GM12878 (cell line): ENCODE data around the gene STXBP5. TPM values are rescaled to one million over a fixed set of nuclear protein-coding genes. Genes with fewer than 3 reads are reported as not detected.

ENCODE experiments used
- ATAC-seq: fragments of 200-7000 bp; cut with Tn5 transposase; 3 replicates; pipeline ENCODE4 v1.9.1; 2020; ENCODE audit warnings: mild to moderate bottlenecking, moderate library complexity
- BruUV-seq: library from RNA; stranded (reverse); fragments of 400-500 nt; replicated peaks from 2 replicates; lab custom pipeline; 2021; lab: Mats Ljungman, UMichigan
- CTCF ChIA-PET: fragments of 300-600 bp; sonication (Branson Sonifier 250); formaldehyde crosslinking; extraction: SDS; loops from one replicate; lab custom pipeline; 2021; ENCODE audit warnings: inconsistent platforms; lab: Yijun Ruan, JAX
- POLR2A ChIA-PET: fragments of 350-600 bp; formaldehyde crosslinking; extraction: SDS; loops from one replicate; lab custom pipeline; 2021; ENCODE audit warnings: inconsistent platforms; lab: Charles Lee
- RAD21 ChIA-PET: fragments of 300-600 bp; sonication (Branson Sonifier 250); formaldehyde crosslinking; loops from one replicate; lab custom pipeline; 2023; ENCODE audit warnings: antibody characterized with exemption; ENCODE audit not compliant: unreplicated experiment; lab: Charles Lee
- SMC1A ChIA-PET: fragments of 300-600 bp; sonication (Branson Sonifier 250); formaldehyde crosslinking; loops from one replicate; lab custom pipeline; 2023; ENCODE audit not compliant: unreplicated experiment, uncharacterized antibody; lab: Charles Lee
- DNase-seq: peaks from one replicate; pipeline ENCODE4 v3.0.0-alpha.2; 2011; ENCODE audit warnings: low read depth, low spot score
- FAIRE-seq: peaks from 3 replicates; lab custom pipeline; 2011; peaks lifted over from hg19 to GRCh38; lab: Jason Lieb, UNC
- H2AFZ ChIP-seq: 2 replicates; pipeline ENCODE4 v1.6.0; 2011; ENCODE audit warnings: low read depth, low read length, control low read depth; ENCODE audit not compliant: control insufficient read depth
- H3K27ac ChIP-seq: 2 replicates; pipeline ENCODE4 v1.5.1; 2011; ENCODE audit warnings: control low read depth; ENCODE audit not compliant: control insufficient read depth, insufficient read depth
- H3K27me3 ChIP-seq, 2 experiments: replicated peaks in 1 of 2; 2 replicates each; pipeline versions ENCODE4 v1.6.0 to v1.6.1; 2011; ENCODE audit warnings: low read length in 1 of 2; ENCODE audit not compliant: control insufficient read depth in 2 of 2, insufficient read depth in 2 of 2
- H3K36me3 ChIP-seq, 2 experiments: 2 replicates each; pipeline ENCODE4 v1.5.1; 2011; ENCODE audit warnings: low read length in 1 of 2; ENCODE audit not compliant: control insufficient read depth in 2 of 2, insufficient read depth in 2 of 2
- H3K4me1 ChIP-seq: 2 replicates; pipeline ENCODE4 v1.6.1; 2011; ENCODE audit warnings: mild to moderate bottlenecking, low read length, moderate library complexity, mixed read lengths; ENCODE audit not compliant: control insufficient read depth, insufficient read depth
- H3K4me2 ChIP-seq: 2 replicates; pipeline ENCODE4 v1.6.0; 2011; ENCODE audit warnings: control low read depth; ENCODE audit not compliant: control insufficient read depth, insufficient read depth
- H3K4me3 ChIP-seq: fragments of 200-600 bp; sonication (generic); 2 replicates; pipeline ENCODE4 v1.5.1; 2016
- H3K79me2 ChIP-seq: 2 replicates; pipeline ENCODE4 v1.6.0; 2011; ENCODE audit warnings: low read length; ENCODE audit not compliant: control insufficient read depth, insufficient read depth
- H3K9ac ChIP-seq: 2 replicates; pipeline ENCODE4 v1.8.0; 2011; ENCODE audit warnings: low read length, control low read depth, mixed read lengths; ENCODE audit not compliant: control insufficient read depth, insufficient read depth
- H3K9me3 ChIP-seq: replicated peaks from 3 replicates; pipeline ENCODE4 v1.5.1; 2011; ENCODE audit warnings: mild to moderate bottlenecking, low read length; ENCODE audit not compliant: control insufficient read depth, insufficient read depth
- H4K20me1 ChIP-seq: 2 replicates; pipeline ENCODE4 v1.6.0; 2011; ENCODE audit not compliant: control insufficient read depth, insufficient read depth
- BRCA1 ChIP-seq: IDR thresholded peaks from 2 replicates; pipeline ENCODE4 v1.6.1; 2011; ENCODE audit warnings: low read depth, low read length, improper control_type of control experiment
- KLF5 ChIP-seq: fragments of 450-650 bp; IDR thresholded peaks from 2 replicates; pipeline ENCODE4 v1.6.1; 2014; ENCODE audit warnings: mild to moderate bottlenecking; ENCODE audit not compliant: partially characterized antibody
- WGBS: methylation state at CpG from one replicate; pipeline ENCODE4 v1.1.6; 2016; ENCODE audit warnings: low lambda C conversion rate; ENCODE audit not compliant: insufficient replicate concordance, insufficient coverage; ENCODE audit errors: missing lambda C conversion rate; 5-methylcytosine and 5-hydroxymethylcytosine counted together
- in situ Hi-C: fragments of 300-500 bp; cut with MboI; formaldehyde crosslinking; loops from 9 replicates; pipeline ENCODE4 v1.14.3; 2018; ENCODE audit warnings: mixed read lengths
- intact Hi-C: fragments of 100-400 bp; cut with micrococcal nuclease; formaldehyde crosslinking; loops from one replicate; pipeline ENCODE4 v1.14.2; 2022; ENCODE audit not compliant: unreplicated experiment
- polyA plus RNA-seq, 11 experiments: library from polyadenylated mRNA; depleted of rRNA in 4 of 11; unstranded in 6 of 11; stranded (reverse) in 5 of 11; fragments of >200 nt; fragmentation: Nextera tagmentation in 4 of 11; fragmentation: Illumina TruSeq in 1 of 11; extraction: Ambion mirVana in 4 of 11; extraction: Trizol in 1 of 11; gene quantifications; 1 replicate in 1 of 11; 2 replicates in 10 of 11; pipeline versions ENCODE4 v1.2.1 to v1.2.3, GENCODE V29; 2011 to 2016; ENCODE audit warnings: inconsistent platforms in 2 of 11, missing spikeins in 2 of 11, low read depth in 1 of 11
- total RNA-seq, 4 experiments: library from RNA; depleted of rRNA in 3 of 4; stranded (reverse); fragments of >200 nt in 3 of 4; fragmentation: Illumina TruSeq in 1 of 4; extraction: Trizol in 1 of 4; gene quantifications; 2 replicates each; pipeline versions ENCODE4 v1.2.1 to v1.2.3, GENCODE V29; 2013 to 2021
- TF ChIP-seq, protein P1 (sequence below): fragments of 450-650 bp; IDR thresholded peaks from 2 replicates; pipeline ENCODE4 v1.6.1; 2017; ENCODE audit warnings: mild to moderate bottlenecking, moderate library complexity

STXBP5 gene
- total and polyA plus RNA-seq, 10 of the 15 experiments (the other 5 are each of a cell fraction or from before 2014, with no cell fraction given): 1.4 to 13.2 (median 8.4) TPM

DNA sequence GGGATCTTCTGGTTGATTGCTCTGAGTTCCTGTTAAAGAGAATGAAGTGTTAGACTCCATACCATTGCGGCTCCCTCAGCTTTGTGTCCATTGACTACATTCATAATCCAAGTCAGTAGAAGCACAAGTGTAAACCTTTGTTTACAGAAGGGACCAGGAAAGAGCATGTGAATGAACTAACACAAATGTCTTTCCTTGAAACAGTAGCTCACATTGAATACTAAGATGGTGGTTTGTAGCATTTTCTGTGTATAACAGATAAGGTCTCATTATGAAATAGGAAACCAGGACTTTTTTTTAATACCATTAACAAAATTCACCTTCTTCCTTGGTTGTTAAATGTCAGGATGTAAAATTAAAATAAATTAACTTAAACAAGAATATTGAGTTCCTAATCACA lies 8.4 kb downstream of the STXBP5 start:
- no peaks in the 10 kb centered on the region for H3K27me3 ChIP-seq
- H3K9me3 ChIP-seq: no peaks in the 10 kb centered on the region
- H4K20me1 ChIP-seq: no peaks in the 10 kb centered on the region
- SMC1A ChIA-PET: no interaction called here
- ATAC-seq (no peak), DNase-seq (no peak), FAIRE-seq (no peak)
- H3K4me3 ChIP-seq: no peak overlapping the region
- POLR2A ChIA-PET: no interaction called here
- no peaks in the 10 kb centered on the region for H3K36me3 ChIP-seq
- no peak overlapping the region for H3K4me2 ChIP-seq
- H3K4me1 ChIP-seq: no peaks in the 10 kb centered on the region
- H3K9ac ChIP-seq: no peak overlapping the region
- no TSS peak for BruUV-seq
- 100% methylated on average over 1 of the region's 1 CpG for WGBS
- intact Hi-C loops: no loop called here
- no peak overlapping the region for H2AFZ ChIP-seq
- no peaks in the 10 kb centered on the region for H3K79me2 ChIP-seq
- in situ Hi-C loops: no loop called here
- no peak overlapping the region for H3K27ac ChIP-seq
- TF ChIP-seq, protein P1, sequence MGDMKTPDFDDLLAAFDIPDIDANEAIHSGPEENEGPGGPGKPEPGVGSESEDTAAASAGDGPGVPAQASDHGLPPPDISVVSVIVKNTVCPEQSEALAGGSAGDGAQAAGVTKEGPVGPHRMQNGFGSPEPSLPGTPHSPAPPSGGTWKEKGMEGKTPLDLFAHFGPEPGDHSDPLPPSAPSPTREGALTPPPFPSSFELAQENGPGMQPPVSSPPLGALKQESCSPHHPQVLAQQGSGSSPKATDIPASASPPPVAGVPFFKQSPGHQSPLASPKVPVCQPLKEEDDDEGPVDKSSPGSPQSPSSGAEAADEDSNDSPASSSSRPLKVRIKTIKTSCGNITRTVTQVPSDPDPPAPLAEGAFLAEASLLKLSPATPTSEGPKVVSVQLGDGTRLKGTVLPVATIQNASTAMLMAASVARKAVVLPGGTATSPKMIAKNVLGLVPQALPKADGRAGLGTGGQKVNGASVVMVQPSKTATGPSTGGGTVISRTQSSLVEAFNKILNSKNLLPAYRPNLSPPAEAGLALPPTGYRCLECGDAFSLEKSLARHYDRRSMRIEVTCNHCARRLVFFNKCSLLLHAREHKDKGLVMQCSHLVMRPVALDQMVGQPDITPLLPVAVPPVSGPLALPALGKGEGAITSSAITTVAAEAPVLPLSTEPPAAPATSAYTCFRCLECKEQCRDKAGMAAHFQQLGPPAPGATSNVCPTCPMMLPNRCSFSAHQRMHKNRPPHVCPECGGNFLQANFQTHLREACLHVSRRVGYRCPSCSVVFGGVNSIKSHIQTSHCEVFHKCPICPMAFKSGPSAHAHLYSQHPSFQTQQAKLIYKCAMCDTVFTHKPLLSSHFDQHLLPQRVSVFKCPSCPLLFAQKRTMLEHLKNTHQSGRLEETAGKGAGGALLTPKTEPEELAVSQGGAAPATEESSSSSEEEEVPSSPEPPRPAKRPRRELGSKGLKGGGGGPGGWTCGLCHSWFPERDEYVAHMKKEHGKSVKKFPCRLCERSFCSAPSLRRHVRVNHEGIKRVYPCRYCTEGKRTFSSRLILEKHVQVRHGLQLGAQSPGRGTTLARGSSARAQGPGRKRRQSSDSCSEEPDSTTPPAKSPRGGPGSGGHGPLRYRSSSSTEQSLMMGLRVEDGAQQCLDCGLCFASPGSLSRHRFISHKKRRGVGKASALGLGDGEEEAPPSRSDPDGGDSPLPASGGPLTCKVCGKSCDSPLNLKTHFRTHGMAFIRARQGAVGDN: no peak
- TF ChIP-seq KLF5 (no peak), BRCA1 (no peak)
- CTCF ChIA-PET: interaction anchor here (0.6 kb wide), 1 partner anchor 987 kb away, joined by 3 read pairs; no protein-coding TSS in a partner anchor
- RAD21 ChIA-PET: interaction anchor here (0.9 kb wide), 1 partner anchor 10 kb away, joined by 3 read pairs; no protein-coding TSS in a partner anchor
